ENCODE data around the gene TIMP2. TPM values are rescaled to one million over a fixed set of nuclear protein-coding genes. Genes with fewer than 3 reads are reported as not detected.

Gene TIMP2
- total and polyA plus RNA-seq, 2 of the 8 experiments (the other 6 are each of a cell fraction or from before 2014, with no cell fraction given), result 18.2 to 43.3 TPM

DNA sequence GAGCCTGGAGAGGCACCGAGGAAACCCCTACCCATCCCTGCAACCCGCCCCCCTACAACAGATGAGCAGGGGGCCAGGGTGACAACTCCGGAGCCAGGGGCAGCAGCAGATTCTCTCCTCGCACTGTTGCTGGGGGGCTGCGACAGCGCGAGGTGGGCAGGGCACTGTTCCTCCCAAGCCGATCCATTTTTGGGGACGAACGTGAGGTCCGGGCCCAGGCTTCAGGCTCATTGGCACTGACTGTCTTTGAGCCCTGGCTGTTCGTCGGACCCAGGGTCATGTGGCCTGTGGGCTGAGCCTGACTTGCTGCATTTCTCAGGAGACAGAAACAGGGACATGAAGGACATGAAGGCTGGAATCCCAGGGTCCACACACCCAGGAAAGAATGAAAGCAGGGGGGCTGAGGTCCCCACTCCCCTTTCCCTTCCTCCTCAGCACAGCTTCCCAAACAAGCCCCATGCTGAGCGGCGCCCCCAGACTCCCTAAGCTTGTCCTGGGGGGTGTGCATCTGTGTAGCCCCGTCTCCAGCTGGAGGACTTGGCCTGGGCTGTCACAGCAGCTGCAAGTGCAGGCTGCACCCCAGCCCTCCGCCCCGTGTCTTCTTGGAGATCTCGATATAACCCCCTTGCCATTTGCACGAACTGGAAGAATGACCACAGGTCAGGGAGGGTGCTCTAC lies 40.9 kb downstream of the TIMP2 start:
- H2AFZ ChIP-seq (ENCODE audit: low read length), result 0 out of 2 replicates have a peak overlapping the region, but pooled peaks have one; percentile 13
- peak overlapping the region in 2 of 4 experiments; percentile 3 to 41; a peak in 4 of 8 replicates for H3K4me3 ChIP-seq (ENCODE audit: extremely low read depth in 1 of 4, insufficient read depth in 2 of 4, low read depth in 3 of 4, low read length in 4 of 4)
- peak overlapping the region; percentile 69; the same call in 1 of the 2 replicates for H2BK5ac ChIP-seq (ENCODE audit: low read depth, low read length)
- CTCF ChIA-PET (ENCODE audit: partially characterized antibody), result interaction anchor here (0.6 to 2.8 kb wide), 7 partner anchors 12 to 1126 kb away, joined by 3 to 12 read pairs (median 4); no protein-coding TSS in a partner anchor
- peak overlapping the region; percentile 41 to 63 for H3K4me2 ChIP-seq (ENCODE audit: insufficient read depth in 1 of 2, low read depth in 2 of 2, low read length in 2 of 2)
- H4K8ac ChIP-seq (ENCODE audit: extremely low read depth, insufficient read depth, low read length), result no peak overlapping the region
- H3K23ac ChIP-seq (ENCODE audit: insufficient read length), result no peak overlapping the region
- FAIRE-seq, result no peak
- peak overlapping the region; percentile 65; the same call in 1 of the 2 replicates for H2BK12ac ChIP-seq (ENCODE audit: low read depth, low read length)
- TF ChIP-seq USF2 (IDR thresholded peaks at IDR 0.05; ENCODE audit: low read length) (peak; percentile 9; the same call in 1 of the 2 replicates), SIRT6 (IDR thresholded peaks at IDR 0.05; ENCODE audit: low read length) (no peak)
- no peaks in the 10 kb centered on the region; the same call in 1 of the 2 replicates for H3K79me1 ChIP-seq (ENCODE audit: low read depth, low read length)
- DNase-seq (ENCODE audit: low read depth in 1 of 2, low spot score in 2 of 2), result peak in 1 of 2 experiments; percentile 62
- H4K20me1 ChIP-seq (replicated peaks in 1 of 2; ENCODE audit: control insufficient read depth in 1 of 2, insufficient read depth in 2 of 2, low read length in 2 of 2), result peaks cover 2 to 7% of the 10 kb centered on the region in 2 experiments
- H3K56ac ChIP-seq (replicated peaks; ENCODE audit: insufficient read length, low read depth, low read length), result no peak overlapping the region
- H2AK5ac ChIP-seq (ENCODE audit: low read depth, low read length), result 0 out of 2 replicates have a peak overlapping the region, but pooled peaks have one; percentile 40
- 0 out of 2 replicates have a peak overlapping the region, but pooled peaks have one; percentile 12 for H2BK15ac ChIP-seq (ENCODE audit: low read length)
- H3K27ac ChIP-seq (ENCODE audit: low read depth, low read length), result peak overlapping the region; percentile 15; the same call in 1 of the 2 replicates
- no peaks in the 10 kb centered on the region for H3K9me3 ChIP-seq (ENCODE audit: insufficient read depth in 2 of 2, low read depth in 1 of 2, low read length in 1 of 2)
- peak overlapping the region; percentile 85 for H3K18ac ChIP-seq (ENCODE audit: extremely low read depth, low read length)
- peak overlapping the region; percentile 75 for H4K91ac ChIP-seq (replicated peaks; ENCODE audit: insufficient read length, low read length)
- peak overlapping the region in 2 of 4 experiments; percentile 2 to 34; a peak in 3 of 7 replicates for H3K9ac ChIP-seq (replicated peaks in 1 of 4; ENCODE audit: extremely low read depth in 1 of 4, low read depth in 3 of 4, low read length in 3 of 4)
- 67% methylated on average over 17 of the region's 20 CpGs; no CpG with 5 or more reads in 1 of the 2 experiments for WGBS, 2 experiments (ENCODE audit: extremely low coverage in 1 of 2, insufficient coverage in 1 of 2, insufficient read length in 1 of 2, insufficient replicate concordance in 2 of 2, low coverage in 1 of 2, low lambda C conversion rate in 2 of 2, missing lambda C conversion rate in 1 of 2)
- peaks cover 0 to 2% (median 0%) of the 10 kb centered on the region in 4 experiments; a peak in 1 of 8 replicates for H3K36me3 ChIP-seq (ENCODE audit: control insufficient read depth in 2 of 4, insufficient read depth in 4 of 4, low read length in 3 of 4)
- POLR2A ChIA-PET (ENCODE audit: partially characterized antibody), result interaction anchor here (0.9 to 1.6 kb wide), 5 partner anchors 10 to 39 kb away, joined by 3 to 4 read pairs (median 3); no protein-coding TSS in a partner anchor
- H3K4ac ChIP-seq (replicated peaks; ENCODE audit: insufficient read length, low read depth, low read length), result peak overlapping the region; percentile 12
- H3K14ac ChIP-seq (ENCODE audit: insufficient read length), result no peak overlapping the region
- H2BK20ac ChIP-seq (ENCODE audit: low read length), result no peak overlapping the region
- H3K27me3 ChIP-seq (replicated peaks in 1 of 4; ENCODE audit: control insufficient read depth in 3 of 4, extremely low read depth in 1 of 4, insufficient read depth in 3 of 4, low read length in 3 of 4), result no peaks in the 10 kb centered on the region; a peak in 1 of 7 replicates
- no peak overlapping the region for H2BK120ac ChIP-seq (replicated peaks; ENCODE audit: low read depth, low read length)
- no peaks in the 10 kb centered on the region for H3K23me2 ChIP-seq (ENCODE audit: low read depth, low read length)
- peak overlapping the region; percentile 5 for H4K5ac ChIP-seq (ENCODE audit: insufficient read length, low read depth, low read length)
- peaks cover 0 to 11% of the 10 kb centered on the region in 2 experiments; a peak in 1 of 4 replicates for H3K79me2 ChIP-seq (ENCODE audit: control insufficient read depth in 1 of 2, insufficient read depth in 2 of 2, low read length in 2 of 2)
- H3K4me1 ChIP-seq (replicated peaks in 1 of 4; ENCODE audit: control insufficient read depth in 3 of 4, insufficient read depth in 4 of 4, low read length in 3 of 4), result peaks cover 0 to 29% (median 20%) of the 10 kb centered on the region in 4 experiments; a peak in 6 of 7 replicates

Data from H1 (cell line).